Endodermal cell (in vitro differentiated cells): ENCODE data around the gene B3GNT2. TPM values are rescaled to one million over a fixed set of nuclear protein-coding genes. Genes with fewer than 3 reads are reported as not detected.
"Not testable (repeated sequence)": the region's sequence is repeated elsewhere in the genome, so short reads cannot be mapped to it uniquely, and the experiment has no call there.

Experiments
- DNase-seq: peaks from one replicate; pipeline ENCODE4 v3.0.0-alpha.2; 2017
- H3K27ac ChIP-seq: 2 replicates; pipeline ENCODE4 v1.5.1; 2013; ENCODE audit warnings: mild to moderate bottlenecking, low read depth, low read length, moderate library complexity
- H3K27me3 ChIP-seq: 2 replicates; pipeline ENCODE4 v1.6.1; 2013; ENCODE audit warnings: mild to moderate bottlenecking, low read length, moderate library complexity; ENCODE audit not compliant: insufficient read depth, control insufficient read depth, poor library complexity, severe bottlenecking
- H3K36me3 ChIP-seq: 2 replicates; pipeline ENCODE4 v1.7.0; 2013; ENCODE audit warnings: mild to moderate bottlenecking, low read length, moderate library complexity; ENCODE audit not compliant: control insufficient read depth, insufficient read depth
- H3K4me1 ChIP-seq: one replicate; pipeline ENCODE4 v1.7.0; 2013; ENCODE audit warnings: low read length; ENCODE audit not compliant: control insufficient read depth, insufficient read depth
- H3K4me3 ChIP-seq: 2 replicates; pipeline ENCODE4 v1.5.1; 2013; ENCODE audit warnings: mild to moderate bottlenecking, low read length, moderate library complexity
- H3K9ac ChIP-seq: 2 replicates; pipeline ENCODE4 v1.6.1; 2013; ENCODE audit warnings: mild to moderate bottlenecking, low read length, moderate library complexity; ENCODE audit not compliant: poor library complexity, severe bottlenecking; ENCODE audit errors: extremely low read depth
- H3K9me3 ChIP-seq: 2 replicates; pipeline ENCODE4 v1.6.1; 2013; ENCODE audit warnings: mild to moderate bottlenecking, low read length, moderate library complexity; ENCODE audit not compliant: control insufficient read depth
- H3K27ac Mint-ChIP-seq: 2 replicates; pipeline ENCODE4 v1.8.0; 2020; ENCODE audit warnings: mixed read lengths
- H3K27me3 Mint-ChIP-seq: 2 replicates; pipeline ENCODE4 v1.8.0; 2021; ENCODE audit warnings: mild to moderate bottlenecking, mixed read lengths; ENCODE audit not compliant: insufficient read depth
- H3K36me3 Mint-ChIP-seq: 2 replicates; pipeline ENCODE4 v1.8.0; 2020; ENCODE audit warnings: low read depth, mixed read lengths
- H3K4me1 Mint-ChIP-seq: 2 replicates; pipeline ENCODE4 v1.8.0; 2020; ENCODE audit warnings: mixed read lengths
- H3K4me3 Mint-ChIP-seq: 2 replicates; pipeline ENCODE4 v1.8.0; 2020; ENCODE audit warnings: mild to moderate bottlenecking, moderate library complexity, mixed read lengths
- H3K9me3 Mint-ChIP-seq: 2 replicates; pipeline ENCODE4 v1.8.0; 2020; ENCODE audit warnings: mild to moderate bottlenecking, mixed read lengths
- whole genome bisulfite sequencing, 2 experiments: methylation state at CpG; one replicate each; pipeline versions ENCODE4 v1.1.5 to v1.1.7; 2013; ENCODE audit warnings: missing lambda C conversion rate in 2 of 2, mixed read lengths in 1 of 2; ENCODE audit not compliant: insufficient coverage in 1 of 2, insufficient read length in 1 of 2; 5-methylcytosine and 5-hydroxymethylcytosine counted together
- microRNA-seq: library from miRNA; unstranded; fragments of <30 nt; microRNA quantifications from one replicate; pipeline ENCODE4 v1.2.0, GENCODE V29; 2020; ENCODE audit warnings: borderline microRNAs expressed
- total RNA-seq, 2 donors: library from RNA; stranded (reverse); fragmentation: NEBNext Ultra II Directional in 1 of 2; extraction: Animal tissue kit (Norgen Biotek cat#: 25700) in 1 of 2; gene quantifications; 2 replicates in 1 of 2; 3 replicates in 1 of 2; pipeline ENCODE4 v1.2.1, GENCODE V29; 2021
- TF ChIP-seq, protein P1 (sequence below): fragments of 200-600 bp; sonication (generic); conservative IDR thresholded peaks from 2 replicates; pipeline ENCODE4 v1.5.0; 2021; ENCODE audit warnings: antibody characterized with exemption, mild to moderate bottlenecking

B3GNT2 gene
- total RNA-seq, 2 donors from 2014 or later = 38.7 to 59.2 TPM

DNA sequence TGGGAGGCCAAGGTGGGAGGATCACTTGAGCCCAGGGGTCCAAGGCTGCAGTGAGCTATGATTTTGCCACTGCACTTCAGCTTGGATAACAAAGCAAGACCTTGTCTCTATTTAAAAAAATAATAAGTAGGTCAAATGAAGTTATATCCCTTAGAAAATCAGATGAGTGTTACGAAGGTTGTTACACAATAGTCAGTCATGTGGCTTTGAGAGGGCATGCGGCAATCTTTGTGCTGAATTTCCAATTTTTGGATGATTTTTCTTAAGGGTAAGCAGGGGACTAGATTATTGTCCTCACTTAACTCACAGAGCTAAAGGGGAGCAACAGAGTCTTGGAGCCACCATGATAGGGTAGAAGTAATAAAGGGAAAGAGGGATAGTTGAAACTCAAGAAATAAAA, 71.8 kb downstream of the B3GNT2 start:
- no peak overlapping the region for H3K27ac Mint-ChIP-seq
- DNase-seq = no peak
- Histone ChIP-seq H3K36me3 (no peaks in the 10 kb centered on the region), H3K27ac (no peak overlapping the region), H3K4me1 (no peaks in the 10 kb centered on the region), H3K27me3 (no peaks in the 10 kb centered on the region), H3K4me3 (no peak overlapping the region), H3K9ac (no peak overlapping the region), H3K9me3 (no peaks in the 10 kb centered on the region)
- no peaks in the 10 kb centered on the region for H3K27me3 Mint-ChIP-seq
- no peak overlapping the region for H3K4me3 Mint-ChIP-seq
- TF ChIP-seq, protein P1, sequence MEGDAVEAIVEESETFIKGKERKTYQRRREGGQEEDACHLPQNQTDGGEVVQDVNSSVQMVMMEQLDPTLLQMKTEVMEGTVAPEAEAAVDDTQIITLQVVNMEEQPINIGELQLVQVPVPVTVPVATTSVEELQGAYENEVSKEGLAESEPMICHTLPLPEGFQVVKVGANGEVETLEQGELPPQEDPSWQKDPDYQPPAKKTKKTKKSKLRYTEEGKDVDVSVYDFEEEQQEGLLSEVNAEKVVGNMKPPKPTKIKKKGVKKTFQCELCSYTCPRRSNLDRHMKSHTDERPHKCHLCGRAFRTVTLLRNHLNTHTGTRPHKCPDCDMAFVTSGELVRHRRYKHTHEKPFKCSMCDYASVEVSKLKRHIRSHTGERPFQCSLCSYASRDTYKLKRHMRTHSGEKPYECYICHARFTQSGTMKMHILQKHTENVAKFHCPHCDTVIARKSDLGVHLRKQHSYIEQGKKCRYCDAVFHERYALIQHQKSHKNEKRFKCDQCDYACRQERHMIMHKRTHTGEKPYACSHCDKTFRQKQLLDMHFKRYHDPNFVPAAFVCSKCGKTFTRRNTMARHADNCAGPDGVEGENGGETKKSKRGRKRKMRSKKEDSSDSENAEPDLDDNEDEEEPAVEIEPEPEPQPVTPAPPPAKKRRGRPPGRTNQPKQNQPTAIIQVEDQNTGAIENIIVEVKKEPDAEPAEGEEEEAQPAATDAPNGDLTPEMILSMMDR = no peak
- peaks cover 5% of the 10 kb centered on the region for H3K4me1 Mint-ChIP-seq
- H3K9me3 Mint-ChIP-seq = peaks cover 4% of the 10 kb centered on the region
- WGBS, 2 experiments = 97 to 100% methylated on average over 2 of the region's 2 CpGs
- H3K36me3 Mint-ChIP-seq = no peaks in the 10 kb centered on the region

DNA sequence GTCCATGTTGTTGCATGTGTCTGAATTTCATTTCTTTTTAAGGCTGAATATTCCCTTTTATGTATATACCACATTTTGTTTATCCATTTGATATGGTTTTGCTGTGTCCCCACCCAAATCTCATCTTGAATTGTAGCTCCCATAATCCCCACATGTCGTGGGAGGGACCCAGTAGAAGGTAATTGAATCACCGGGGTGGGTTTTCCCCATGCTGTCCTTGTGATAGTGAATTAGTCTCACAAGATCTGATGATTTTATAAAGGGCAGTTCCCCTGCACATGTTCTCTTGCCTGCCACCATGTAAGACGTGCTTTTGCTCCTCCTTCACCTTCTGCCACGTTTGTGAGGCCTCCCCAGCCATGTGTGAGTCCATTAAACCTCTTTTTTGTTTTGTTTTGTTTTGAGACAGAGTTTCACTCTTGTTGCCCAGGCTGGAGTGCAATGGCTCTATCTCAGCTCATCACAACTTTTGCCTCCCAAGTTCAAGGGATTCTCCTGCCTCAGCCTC, 72.8 kb downstream of the B3GNT2 start:
- not testable (repeated sequence) for H3K27me3 ChIP-seq, H3K4me3 ChIP-seq, H3K27me3 Mint-ChIP-seq, H3K4me1 ChIP-seq, H3K9ac ChIP-seq, H3K9me3 Mint-ChIP-seq, DNase-seq, H3K9me3 ChIP-seq, H3K4me3 Mint-ChIP-seq, H3K36me3 Mint-ChIP-seq, H3K4me1 Mint-ChIP-seq, H3K27ac ChIP-seq, H3K27ac Mint-ChIP-seq, H3K36me3 ChIP-seq
- WGBS, 2 experiments = 82 to 90% methylated on average over 2 to 4 of the region's 4 CpGs

DNA sequence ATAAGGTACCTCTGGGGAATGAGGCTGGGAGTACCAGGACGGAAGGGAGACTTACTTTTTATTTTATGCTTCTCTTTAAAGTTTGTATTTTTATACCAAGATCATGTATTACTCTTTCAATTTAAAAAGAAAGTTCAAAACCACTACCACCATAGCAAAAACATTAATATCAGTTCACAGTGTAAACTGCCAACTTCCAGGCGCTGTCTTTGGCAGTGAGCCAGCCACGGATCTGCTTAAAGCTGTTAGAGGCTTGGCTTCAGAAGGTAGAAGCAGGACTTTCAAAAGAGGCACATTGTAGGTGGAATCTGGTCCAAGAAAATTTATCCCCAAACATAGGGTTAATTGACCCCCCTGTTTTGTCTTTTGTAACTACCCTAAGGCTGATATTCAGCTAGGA, 74.8 kb downstream of the B3GNT2 start:
- H3K27me3 Mint-ChIP-seq = no peaks in the 10 kb centered on the region
- Histone ChIP-seq H3K4me3 (no peak overlapping the region), H3K36me3 (no peaks in the 10 kb centered on the region), H3K4me1 (no peaks in the 10 kb centered on the region), H3K27me3 (no peaks in the 10 kb centered on the region), H3K9me3 (peaks cover 10% of the 10 kb centered on the region), H3K27ac (no peak overlapping the region), H3K9ac (no peak overlapping the region)
- 90% methylated on average over 2 of the region's 3 CpGs; no CpG with 5 or more reads in 1 of the 2 experiments for WGBS, 2 experiments
- TF ChIP-seq, protein P1 = no peak
- H3K36me3 Mint-ChIP-seq = peaks cover 8% of the 10 kb centered on the region
- DNase-seq = no peak
- H3K4me3 Mint-ChIP-seq = no peak overlapping the region
- H3K4me1 Mint-ChIP-seq = no peaks in the 10 kb centered on the region
- no peak overlapping the region for H3K27ac Mint-ChIP-seq
- peaks cover 20% of the 10 kb centered on the region for H3K9me3 Mint-ChIP-seq

Small RNAs within 50 kb of the gene (microRNA-seq; reads per million reads assigned to microRNA genes)
- gene MIR5192 = not detected
